GM21381 (cell line): ENCODE data around the gene PTPN7.
"Not testable (repeated sequence)": the region's sequence is repeated elsewhere in the genome, so short reads cannot be mapped to it uniquely, and the experiment has no call there.

Experiments used
- ATAC-seq: cut with Tn5 transposase; IDR thresholded peaks from one replicate; pipeline ENCODE4 v1.9.1; 2021; ENCODE audit warnings: mild to moderate bottlenecking, moderate library complexity; ENCODE audit not compliant: unreplicated experiment

The PTPN7 gene

GRCh38 chr1:202133001-202133400, 27.4 kb downstream of the PTPN7 start:
- no peak for ATAC-seq

GRCh38 chr1:202131956-202132821, 28.2 kb downstream of the PTPN7 start:
- ATAC-seq: no peak

DNA sequence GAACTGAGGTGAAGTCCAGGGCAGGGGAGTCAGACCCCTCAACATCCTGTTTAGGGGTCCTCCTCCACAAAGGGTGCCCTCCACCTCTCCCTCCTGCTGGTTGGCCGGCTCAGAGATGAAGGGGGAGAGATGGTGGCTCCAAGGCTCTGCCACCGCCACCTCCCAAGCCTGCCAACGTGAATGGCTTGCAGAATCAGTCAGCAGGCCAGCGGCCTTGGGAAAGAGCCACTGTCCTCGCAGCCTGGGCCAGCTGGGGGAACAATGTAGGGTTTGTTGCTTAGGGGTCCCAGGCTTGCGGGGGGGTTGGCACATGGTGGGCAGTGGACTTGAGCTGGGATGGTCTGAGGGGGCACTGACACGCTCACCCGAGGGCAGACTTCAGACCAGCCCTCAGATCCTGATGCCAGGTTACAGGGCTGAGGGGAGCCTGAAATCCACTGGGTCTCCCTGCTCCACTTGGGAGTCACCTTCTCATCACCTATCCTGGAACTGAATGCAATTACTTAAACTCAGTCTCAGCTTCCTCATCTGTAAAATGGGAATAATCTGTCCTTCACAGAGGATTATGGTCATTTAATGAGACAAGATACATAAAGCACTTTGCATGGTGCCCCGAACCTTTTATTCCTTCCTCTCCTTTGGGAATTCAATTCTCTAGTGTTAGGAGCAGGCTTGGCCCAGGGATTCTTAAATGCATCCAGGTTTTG, 29.4 kb downstream of the PTPN7 start:
- ATAC-seq: no peak

GRCh38 chr1:202130297-202130721, 30.1 kb downstream of the PTPN7 start:
- no peak for ATAC-seq

DNA sequence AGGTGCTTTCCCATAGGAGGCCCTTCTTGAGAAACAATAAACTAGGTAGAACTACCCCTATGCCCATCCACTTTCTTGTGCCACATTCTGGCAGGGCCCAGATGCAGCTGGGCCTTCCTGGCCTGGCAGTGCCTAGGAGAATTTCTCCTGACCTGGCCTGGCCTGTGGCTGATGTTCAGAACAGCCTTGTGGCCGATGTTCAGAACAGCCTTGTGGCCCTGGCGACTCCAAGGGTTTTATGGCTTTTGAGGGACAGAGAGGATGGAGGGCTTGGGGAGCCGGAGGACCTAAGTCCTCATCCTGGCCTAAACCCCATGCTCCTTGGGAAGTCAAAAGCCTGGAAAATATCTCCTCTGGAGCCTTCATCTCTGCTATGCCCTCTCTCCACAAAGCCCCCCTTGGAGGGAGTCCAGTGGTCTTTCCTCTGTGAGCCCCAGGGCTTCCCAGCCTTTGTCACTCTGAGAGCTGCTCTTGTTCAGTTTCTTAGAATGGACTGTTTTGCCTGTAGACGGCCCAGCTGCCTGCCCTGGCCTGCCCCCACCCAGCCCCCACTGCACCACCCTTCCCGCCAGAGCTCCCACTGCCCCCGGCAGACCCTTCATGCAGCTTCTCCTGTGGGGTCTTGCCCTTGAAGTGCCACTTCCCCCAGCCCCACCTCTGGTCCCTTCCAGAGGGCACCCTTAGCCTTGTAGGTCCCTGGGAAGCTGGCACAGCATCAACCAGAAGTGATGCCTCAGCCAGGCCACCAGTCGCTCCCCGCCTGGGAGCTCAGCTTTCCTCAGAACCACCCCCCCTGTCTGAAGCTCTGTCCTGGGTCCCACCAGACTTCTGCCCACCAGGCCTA, 30.7 kb downstream of the PTPN7 start:
- ATAC-seq: no peak

DNA sequence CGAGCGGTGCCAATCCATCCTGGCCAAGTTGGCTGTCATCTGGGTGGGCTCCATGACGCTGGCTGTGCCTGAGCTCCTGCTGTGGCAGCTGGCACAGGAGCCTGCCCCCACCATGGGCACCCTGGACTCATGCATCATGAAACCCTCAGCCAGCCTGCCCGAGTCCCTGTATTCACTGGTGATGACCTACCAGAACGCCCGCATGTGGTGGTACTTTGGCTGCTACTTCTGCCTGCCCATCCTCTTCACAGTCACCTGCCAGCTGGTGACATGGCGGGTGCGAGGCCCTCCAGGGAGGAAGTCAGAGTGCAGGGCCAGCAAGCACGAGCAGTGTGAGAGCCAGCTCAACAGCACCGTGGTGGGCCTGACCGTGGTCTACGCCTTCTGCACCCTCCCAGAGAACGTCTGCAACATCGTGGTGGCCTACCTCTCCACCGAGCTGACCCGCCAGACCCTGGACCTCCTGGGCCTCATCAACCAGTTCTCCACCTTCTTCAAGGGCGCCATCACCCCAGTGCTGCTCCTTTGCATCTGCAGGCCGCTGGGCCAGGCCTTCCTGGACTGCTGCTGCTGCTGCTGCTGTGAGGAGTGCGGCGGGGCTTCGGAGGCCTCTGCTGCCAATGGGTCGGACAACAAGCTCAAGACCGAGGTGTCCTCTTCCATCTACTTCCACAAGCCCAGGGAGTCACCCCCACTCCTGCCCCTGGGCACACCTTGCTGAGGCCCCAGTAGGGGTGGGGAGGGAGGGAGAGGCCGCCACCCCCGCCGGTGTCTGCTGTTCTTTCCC, 32.4 kb downstream of the PTPN7 start:
- no peak for ATAC-seq

- ATAC-seq: no peak
These were observed 33.3 kb downstream of the PTPN7 start for GRCh38 chr1:202127061-202127460.

GRCh38 chr1:202126426-202126825, 34.0 kb downstream of the PTPN7 start:
- ATAC-seq: no peak

DNA sequence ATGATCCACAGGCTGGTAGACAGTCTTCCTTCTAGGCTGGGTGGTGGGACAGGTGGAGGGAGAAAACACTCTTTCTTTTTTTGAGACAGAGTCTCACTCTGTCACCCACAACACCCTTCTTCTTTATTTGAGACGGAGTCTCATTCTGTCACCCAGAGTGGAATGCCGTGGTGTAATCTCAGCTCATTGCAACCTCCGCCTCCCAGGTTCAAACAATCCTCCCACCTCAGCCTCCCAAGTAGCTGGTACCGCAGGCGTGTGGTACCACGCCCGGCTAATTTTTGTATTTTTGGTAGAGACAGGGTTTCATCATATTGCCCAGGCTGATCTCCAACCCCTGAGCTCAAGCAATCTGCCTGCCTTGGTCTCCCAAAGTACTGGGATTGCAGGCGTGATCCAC, 34.8 kb downstream of the PTPN7 start:
- ATAC-seq: no peak

- ATAC-seq: no peak
These were observed 36.3 kb downstream of the PTPN7 start for GRCh38 chr1:202124142-202124541.

GRCh38 chr1:202123336-202123813, 37.0 kb downstream of the PTPN7 start:
- no peak for ATAC-seq

DNA sequence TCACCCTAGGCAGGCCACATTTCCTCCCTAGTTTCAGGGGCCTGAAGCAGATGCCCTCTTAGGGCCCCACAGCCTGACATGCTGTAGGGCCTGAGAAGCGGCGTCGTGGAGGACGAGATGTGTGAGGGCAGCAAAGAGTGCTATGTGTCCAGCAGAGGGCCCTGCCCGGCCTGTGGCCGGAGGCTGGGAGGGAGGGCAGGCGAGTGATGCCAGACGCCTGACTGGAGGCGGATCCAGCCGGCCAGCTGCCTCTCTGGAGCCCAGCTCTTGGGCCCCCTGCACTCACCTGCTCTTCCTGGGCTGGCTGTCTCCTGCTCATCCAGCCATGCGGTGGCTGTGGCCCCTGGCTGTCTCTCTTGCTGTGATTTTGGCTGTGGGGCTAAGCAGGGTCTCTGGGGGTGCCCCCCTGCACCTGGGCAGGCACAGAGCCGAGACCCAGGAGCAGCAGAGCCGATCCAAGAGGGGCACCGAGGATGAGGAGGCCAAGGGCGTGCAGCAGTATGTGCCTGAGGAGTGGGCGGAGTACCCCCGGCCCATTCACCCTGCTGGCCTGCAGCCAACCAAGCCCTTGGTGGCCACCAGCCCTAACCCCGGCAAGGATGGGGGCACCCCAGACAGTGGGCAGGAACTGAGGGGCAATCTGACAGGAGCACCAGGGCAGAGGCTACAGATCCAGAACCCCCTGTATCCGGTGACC, 37.6 kb downstream of the PTPN7 start, which contains the start of gene GPR37L1:
Gene GPR37L1 (plus strand): TSS at position 279 of the 697 bp plus-strand sequence. CDS start 47 bp downstream, at position 326.
- no peak for ATAC-seq

DNA sequence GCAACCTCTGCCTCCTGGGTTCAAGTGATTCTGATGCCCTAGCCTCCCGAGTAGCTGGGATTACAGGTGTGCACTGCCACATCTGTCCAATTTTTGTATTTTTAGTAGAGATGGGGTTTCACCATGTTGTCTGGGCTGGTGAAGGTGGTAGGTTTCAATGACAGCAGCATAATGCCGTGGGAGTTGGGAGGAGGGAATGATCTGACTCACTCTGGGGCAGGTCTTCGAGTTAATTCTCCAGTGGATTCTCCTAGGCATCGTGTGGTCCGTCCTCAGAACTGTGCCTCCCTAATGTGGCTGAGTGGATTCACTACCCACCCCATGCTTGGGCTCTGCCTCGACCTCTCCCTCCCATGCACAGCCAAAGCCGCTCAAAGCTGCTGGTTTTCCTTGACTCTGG, 39.4 kb downstream of the PTPN7 start:
- ATAC-seq: no peak

GRCh38 chr1:202117898-202118371, 42.5 kb downstream of the PTPN7 start:
- no peak for ATAC-seq

DNA sequence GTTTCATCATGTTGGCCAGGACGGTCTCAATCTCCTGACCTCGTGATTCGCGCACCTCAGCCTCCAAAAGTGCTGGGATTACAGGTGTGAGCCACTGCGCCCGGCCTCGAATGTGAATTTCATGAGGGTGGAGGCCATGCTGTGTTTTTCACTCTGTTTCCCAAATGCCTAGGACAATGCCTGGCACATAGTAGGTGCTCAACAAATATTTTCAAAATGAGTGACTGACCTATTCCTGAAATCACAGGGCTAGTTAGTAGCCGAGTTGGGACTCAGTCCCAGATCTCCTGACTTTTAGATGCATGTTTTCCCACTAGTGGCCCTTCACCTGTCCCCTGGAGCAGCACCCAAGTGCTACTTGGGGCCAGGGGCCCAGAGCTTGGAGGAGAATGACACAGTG, 44.1 kb downstream of the PTPN7 start:
- no peak for ATAC-seq

DNA sequence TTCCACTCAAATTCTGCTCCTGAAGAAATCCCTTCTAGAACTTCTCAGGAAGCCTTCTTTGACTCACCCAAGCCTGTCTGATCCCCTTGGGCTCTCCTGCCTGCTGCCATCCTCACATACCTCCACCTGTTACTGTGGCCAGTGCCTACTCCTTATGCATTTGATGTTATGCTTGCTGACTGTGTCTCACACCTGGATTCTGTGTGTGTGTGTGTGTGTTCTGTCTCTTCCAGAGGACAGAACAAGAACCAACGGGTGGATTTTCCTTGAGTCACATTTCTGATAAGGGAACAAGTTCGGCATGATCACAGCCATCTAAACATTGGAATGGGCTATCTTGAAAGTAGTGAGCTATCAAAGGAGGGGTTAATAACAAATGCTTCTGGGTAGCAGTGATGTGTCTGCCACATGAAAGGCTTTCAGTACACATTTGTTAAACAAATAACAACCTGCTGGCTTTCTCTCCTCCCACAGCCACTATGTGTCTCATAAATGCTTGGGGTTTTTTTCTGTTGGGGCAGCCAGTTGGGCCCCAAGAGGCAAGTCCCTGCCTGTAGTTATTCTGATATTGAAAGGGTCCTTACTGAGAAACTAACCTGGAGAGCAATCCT, 46.6 kb downstream of the PTPN7 start:
- ATAC-seq: no peak

DNA sequence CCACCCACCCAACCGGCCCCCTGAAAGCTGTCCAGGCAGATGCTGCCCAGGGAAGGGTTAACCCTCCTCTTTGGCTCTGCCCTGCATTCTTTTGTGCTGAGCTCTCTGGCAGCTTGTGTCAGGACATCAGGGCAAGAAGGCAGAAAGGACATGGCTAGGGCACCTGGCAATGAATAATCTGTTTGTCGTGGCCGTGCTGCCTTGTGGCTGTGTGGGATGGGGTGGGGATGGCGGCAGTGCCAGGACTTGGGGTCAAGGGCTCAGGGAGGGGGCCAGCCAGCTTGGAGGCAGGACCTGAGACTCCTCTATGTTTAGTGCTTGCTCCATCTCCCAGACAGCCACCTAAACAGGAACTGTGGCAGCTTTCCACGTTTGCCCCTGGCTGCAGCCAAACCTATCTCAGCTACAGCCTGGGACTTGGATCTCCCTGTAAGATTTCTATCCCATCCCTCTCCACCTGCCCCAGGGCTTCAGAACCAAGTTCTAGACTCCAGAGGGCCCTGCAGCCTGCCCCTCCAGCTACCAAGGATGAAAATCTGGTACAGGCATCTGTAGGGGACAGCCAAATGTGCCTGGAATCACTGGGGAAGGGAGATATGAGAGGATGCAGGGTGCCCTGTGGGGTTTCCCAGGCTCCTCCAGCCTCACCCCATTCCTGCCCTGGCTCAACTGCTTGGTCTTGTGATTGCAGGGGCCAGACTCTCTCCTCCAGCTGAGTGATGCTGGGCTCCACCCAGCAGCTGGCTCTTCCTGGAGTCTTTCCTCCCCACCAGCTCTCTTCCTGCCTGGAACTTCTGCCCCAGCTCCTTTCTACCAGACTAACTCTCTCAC, 47.3 kb downstream of the PTPN7 start:
- no peak for ATAC-seq

DNA sequence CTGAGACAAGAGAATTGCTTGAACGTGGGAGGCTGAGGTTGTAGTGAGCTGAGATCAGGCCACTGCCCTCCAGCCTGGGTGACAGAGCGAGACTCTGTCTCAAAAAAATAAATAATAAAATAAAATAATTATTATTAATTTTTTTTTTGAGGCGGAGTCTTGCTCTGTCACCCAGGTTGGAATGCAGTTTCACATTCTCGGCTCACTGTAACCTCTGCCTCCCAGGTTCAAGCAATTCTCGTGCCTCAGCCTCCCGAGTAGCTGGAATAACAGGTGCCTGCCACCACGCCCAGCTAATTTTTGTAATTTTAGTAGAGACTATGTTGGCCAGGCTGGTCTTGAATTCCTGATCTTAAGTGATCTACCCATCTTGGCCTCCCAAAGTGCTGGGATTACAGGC, 48.8 kb downstream of the PTPN7 start:
- not testable (repeated sequence) for ATAC-seq
